Parietal lobe (tissue), 2 donors: ENCODE measurements around the gene NCKAP5. TPM values are rescaled to one million over a fixed set of nuclear protein-coding genes. Genes with fewer than 3 reads are reported as not detected.

Experiments used
- small RNA-seq: library from RNA; depleted of rRNA; stranded (forward); fragments of <200 nt; gene quantifications from one replicate; pipeline ENCODE3, GENCODE V24; 2014; ENCODE audit warnings: low replicate concordance
- total RNA-seq: library from RNA; depleted of rRNA; stranded (reverse); fragments of >200 nt; gene quantifications from one replicate; pipeline ENCODE4 v1.2.3, GENCODE V29; 2014

The NCKAP5 gene
- total RNA-seq, result 19.7 TPM

DNA sequence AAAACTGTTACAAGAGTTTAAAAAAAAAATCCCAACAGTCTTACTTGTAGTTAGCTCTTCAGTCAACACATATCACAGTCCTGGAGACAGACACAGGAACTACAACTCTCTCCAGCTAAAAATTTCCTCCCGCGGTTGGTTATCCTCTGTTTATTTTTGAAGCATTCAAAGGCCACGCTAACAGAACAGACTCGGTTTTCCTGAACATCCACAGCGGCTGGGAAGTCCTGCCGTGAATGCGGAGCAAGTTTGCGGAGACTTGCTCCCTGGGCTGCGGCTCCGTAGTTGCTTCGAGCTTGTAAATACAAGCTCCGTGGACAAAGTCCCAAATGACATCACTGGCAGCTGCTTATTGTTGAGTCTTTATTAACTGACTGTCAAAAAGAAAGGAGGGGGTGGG is at the start of gene NCKAP5:
Gene NCKAP5, minus strand, starts transcription at position 292 of the 400 bp plus-strand sequence. CDS start 50,937 bp downstream, outside the sequence.

DNA sequence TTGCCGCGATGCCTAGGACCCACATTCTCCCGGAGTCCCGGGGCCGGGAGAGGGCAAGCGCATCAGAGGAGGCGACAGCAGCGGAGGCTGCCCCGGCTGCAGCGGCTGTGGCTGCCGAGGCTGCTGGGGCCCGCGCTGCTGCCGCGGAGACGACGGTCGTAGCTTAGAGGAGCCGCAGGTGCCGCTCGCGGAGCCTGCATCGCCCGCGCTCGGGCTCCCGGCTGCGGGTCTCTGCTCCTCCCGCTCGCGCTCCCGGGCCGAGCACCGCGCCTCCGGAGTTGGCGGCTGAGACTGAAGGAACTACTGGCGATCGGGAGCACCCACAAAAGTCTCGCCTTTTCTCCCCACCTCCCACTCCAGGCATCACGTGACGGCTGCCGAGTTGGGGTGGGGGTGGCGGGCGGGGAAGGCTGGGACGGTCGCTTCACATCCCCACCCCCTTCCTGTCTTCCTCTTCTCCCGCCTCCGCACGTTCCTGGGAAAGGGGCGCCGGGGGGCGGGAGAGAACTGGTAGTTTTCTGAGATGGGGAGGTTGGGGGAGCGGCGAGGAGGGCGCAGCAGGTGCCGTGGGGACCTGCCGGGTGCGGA is 898.3 kb downstream of the NCKAP5 start, which contains the start of gene LYPD1:
Gene LYPD1, minus strand, starts transcription at position 298 of the 588 bp plus-strand sequence. Its CDS starts 273 bp downstream, at position 25.

Small RNAs within 50 kb of the gene (small RNA-seq; reads per million reads assigned to genes)
- gene AC016909.1 (not detected), gene RN7SKP154 (not detected), gene RNU6-579P (not detected)
